IPS-NIHi7 (cell line): ENCODE data around the gene DCK.
"Not testable (repeated sequence)": the region's sequence is repeated elsewhere in the genome, so short reads cannot be mapped to it uniquely, and the experiment has no call there.

Source experiments
- DNase-seq: peaks from one replicate; pipeline ENCODE4 v3.0.0; 2012; ENCODE audit warnings: mixed read lengths; ENCODE audit errors: extremely low spot score

Gene DCK

GRCh38 chr4:70993181-70994068 lies at the start of gene DCK:
TSS of gene DCK (plus strand) at chr4:70993649. CDS start at chr4:70993836, 187 bp downstream.
- DNase-seq, result peak; percentile 95

DNA sequence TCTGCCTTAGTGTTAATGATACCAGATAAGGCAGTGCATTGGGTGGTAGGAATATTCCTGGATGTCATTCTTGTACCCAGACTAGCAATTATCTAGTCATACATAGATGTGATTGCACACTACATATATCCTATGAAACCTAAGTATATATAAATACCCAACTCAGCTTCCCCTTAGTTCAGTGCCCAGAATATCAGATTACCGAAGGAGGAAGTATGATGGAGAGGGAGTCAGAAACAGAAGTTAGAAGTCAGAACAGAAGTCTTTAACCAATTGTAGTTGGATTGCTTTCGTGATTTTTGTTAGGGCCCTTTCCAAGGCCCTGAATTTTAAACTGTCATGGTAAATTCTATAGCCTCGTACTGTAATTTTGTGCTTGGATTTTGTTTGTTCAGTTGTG lies 48.4 kb upstream of the DCK start:
- no peak for DNase-seq

GRCh38 chr4:70945452-70946055 lies 47.9 kb upstream of the DCK start:
- DNase-seq, result no peak

DNA sequence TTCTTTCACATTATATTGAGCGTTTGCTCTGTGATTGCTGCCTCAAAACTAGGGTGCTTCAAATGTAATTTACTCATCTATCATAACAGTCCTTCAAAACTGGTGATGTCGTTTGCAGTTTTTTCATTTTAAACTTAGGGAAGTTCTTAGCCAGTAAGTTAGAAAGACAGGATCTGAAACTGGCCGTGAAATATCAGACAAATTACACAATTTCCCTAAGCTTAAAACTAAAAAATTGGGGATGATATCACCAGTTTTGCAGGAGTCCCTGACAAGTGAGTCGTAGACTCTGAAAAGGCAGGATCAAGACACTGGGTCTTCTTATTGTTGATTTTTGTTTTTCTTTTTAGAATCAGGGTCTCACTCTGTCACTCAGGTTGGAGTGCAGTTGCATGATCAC lies 46.5 kb upstream of the DCK start:
- no peak for DNase-seq

DNA sequence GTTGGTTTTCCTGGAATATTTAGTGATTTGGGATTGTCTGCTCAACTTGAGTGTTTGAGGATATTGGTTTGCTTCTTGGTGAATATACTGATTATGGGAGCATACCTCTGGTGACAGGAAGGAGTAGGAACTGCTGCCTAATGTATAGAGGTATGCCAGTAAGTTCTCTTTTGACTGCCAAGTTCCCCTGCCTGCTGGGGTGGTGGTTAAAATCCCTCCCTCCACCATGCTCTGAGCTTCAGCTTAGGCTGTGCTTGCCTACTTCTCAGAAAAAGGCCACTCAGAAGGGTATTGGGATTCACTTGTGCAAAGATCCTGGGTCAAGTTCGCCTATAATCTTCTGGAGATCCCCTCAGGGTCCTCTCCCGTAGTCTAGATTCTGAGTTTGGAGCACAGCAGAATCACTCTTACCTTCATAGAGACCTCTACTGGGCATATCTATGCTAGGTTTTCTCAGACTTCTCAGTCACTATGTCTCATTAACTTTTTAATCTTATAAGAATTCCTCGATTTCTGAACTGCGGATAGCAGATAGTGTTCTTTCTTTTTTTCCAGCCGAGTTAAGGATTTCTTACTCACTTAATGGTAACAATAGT lies 44.7 kb upstream of the DCK start:
- no peak for DNase-seq

GRCh38 chr4:70954032-70954431 lies 39.4 kb upstream of the DCK start:
- no peak for DNase-seq

DNA sequence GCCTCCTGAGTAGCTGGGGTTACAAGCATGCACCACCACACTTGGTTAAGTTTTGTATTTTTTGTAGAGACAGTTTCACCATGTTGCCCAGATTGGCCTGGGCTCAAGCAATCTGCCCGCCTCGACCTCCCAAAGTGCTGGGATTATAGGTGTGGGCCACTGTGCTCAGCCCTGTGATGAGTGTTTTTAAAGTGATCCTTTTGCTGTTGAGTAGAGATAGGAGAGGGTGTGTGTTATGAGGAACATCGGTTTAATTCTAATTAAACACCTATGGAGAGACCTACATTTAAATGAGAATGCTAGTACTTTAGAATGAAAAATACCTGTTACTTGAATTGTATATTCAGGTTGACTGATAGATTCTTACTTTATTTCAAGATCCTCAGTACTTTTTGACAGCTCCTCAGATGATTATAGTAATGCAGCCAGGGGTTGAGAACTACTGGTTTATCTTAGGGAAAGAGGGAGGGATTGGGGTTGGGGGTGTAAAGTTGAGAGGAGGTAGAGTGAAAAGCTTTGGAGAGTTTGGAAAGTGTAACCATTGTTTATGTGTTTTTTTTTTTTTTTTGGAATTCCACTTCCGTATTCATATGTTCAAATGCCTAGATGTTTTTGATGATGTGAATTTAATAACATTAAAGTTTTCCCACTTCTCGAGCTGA lies 36.8 kb upstream of the DCK start:
- no peak for DNase-seq

DNA sequence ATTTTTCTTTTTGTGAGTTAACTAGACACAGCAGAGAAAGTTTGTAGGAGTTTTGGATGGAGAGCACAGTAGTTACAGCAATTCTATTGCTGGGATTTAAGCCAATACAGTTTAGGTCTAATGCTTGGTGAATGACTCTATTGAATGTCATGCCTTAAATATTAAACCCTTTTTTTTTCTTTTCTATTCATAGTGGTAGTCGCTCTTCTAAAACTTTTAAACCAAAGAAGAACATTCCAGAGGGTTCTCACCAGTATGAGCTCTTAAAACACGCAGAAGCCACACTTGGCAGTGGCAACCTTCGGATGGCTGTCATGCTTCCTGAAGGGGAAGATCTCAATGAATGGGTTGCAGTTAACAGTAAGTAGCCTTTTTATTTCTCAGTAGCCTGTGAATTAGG lies 34.8 kb upstream of the DCK start:
- no peak for DNase-seq

DNA sequence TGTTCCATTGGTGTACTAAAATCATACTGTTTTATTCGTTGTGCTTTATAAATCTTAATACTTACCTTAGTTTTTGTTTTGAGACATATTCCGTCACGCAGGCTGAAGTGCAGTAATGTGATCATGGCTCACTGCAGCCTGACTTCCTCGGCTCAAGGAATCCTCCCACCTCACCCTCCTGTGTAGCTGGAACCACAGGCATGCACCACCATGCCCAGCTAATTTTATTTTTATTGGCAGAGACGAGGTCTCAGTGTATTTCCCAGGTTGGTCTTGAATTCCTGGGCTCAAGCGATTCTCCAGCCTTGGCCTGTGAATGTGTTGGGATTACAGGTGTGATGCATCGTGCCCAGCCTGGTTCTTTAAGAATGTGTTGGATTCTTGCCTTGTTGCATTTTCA lies 24.4 kb upstream of the DCK start:
- no peak for DNase-seq

- DNase-seq, result no peak
Observed at GRCh38 chr4:70976252-70976651, 17.2 kb upstream of the DCK start.

DNA sequence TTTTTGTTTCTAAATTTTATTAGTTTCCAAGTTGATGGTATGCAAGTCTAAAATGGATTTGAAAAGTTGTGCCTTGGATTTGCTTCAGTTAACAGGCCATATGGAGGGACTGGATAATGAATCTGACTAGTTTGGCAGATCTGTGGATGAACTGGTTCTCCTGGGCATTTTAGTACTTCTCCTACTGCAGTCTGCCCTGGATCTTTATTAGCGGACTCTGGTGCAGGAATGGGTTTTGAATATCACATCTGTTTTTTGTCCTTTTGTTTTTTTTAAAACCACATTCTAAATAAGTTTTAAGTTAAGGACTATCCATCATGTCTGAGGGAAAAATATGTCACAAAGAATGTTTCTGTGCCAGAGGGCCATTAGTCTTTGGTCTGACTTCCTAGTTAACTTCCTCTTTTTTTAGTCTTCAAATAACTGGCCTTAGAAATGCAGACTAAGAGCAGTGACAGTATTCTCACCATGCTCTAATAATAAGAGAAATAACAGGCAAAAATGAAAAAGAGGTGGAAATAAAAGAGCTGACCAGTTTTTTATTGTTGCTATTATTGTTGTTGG lies 13.9 kb upstream of the DCK start:
- no peak for DNase-seq

DNA sequence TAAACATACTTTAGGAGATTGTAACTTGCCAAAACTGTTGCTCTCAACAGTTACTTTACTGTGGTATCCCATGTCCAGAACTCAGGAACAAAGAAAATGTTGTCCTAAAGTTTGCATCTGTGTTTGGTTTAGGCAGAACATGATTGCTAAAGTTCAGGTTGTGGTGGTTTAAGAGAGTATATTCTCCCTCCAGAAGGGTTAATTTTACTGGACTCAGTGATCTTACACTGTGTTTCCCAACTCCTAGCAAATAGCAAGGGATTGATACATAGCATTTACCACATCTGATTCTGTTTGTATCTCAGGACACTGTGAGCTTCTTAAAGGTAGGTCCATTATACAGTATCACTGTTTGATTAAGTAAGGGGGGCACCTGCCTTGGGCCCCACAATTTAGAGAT lies 13.3 kb upstream of the DCK start:
- no peak for DNase-seq

DNA sequence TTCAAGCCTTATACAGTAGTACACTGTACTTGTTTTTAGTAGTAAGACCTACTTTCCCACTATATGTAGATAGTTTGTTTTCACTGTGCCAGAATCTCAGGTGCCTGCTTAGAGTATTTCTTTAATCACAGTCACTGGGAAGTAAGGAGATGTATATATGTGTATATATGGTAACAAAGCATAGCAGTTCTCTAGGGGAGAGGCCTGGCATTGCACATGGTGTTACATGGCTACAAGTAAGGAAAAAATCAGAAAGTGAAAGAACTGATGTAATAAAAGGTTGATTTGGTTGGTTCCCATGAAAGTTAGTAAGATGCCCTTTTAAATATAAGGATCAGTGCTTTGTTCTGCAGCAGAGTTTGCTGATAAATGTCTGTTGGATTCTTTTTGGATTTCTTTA lies 9.3 kb upstream of the DCK start:
- DNase-seq, result no peak

GRCh38 chr4:70984589-70984988 lies 8.9 kb upstream of the DCK start:
- DNase-seq, result no peak

DNA sequence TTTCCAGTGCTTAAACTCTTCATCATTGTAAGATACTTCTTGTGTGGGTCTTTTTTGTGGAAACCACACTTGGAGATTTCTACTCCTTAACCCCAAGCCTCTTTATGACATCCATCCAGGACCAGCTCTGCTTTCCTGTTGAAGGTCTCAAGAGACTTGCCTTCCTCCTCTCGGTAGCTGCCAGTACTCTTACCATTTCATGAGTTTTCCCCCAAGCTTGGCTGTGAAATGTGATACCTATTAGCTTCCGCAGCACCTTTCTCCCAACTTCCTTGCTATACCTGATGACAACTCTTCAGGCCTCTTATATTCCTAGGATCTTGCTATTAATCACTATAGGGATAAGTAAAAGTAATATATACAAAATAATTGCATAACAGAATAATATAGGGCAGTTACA lies 1.9 kb upstream of the DCK start:
- no peak for DNase-seq

- no peak for DNase-seq
Observed at GRCh38 chr4:70992391-70992881, 1.0 kb upstream of the DCK start.

DNA sequence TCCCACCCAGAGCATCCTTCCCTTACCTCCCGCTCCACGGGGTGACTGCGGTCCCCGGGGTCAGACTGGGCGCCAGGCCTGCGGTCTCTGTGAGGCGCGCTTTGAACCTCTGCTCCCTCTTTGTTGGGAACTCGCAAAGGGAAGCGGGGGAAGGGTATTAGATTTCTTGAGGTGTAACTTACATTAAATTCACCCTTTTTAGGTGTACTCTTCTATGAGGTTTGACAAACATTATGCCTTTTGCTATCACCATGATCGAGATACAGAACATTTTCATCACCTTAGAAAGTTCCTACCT lies 569 bp downstream of the DCK start:
- no peak for DNase-seq

DNA sequence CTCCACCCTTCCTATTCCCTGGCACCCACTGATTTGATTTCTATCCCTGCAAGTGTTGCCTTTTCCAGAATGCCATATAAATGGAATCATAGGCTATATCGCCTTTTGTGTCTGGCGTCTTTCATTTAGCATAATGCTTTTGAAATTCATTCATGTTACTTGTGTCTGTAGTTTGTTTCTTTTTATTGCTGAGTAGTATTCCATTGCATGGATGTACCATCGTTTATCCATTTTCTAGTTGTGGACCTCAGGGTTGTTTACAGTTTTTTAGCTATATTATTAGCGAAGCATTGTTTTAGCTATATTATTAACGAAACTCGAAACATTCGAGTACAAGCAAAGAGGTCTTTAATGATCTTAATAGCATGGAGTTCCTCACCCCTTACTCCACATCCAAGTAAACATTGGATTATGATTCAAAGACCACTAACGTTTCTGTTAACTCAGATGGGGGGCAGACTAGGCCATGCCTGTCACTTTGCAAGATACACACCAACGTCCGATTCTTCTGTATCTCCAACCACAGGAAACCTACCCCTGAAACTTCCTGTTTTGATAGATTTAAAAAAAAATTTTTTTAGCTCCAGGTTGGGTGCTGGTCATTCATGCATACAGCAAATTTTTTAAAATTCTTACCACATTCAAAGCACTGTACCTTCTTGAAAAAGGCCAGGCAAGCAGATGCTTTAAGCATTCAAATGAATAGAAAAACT lies 1.1 kb downstream of the DCK start:
- DNase-seq, result no peak

GRCh38 chr4:70996018-70996360 lies 2.5 kb downstream of the DCK start:
- DNase-seq, result no peak

DNA sequence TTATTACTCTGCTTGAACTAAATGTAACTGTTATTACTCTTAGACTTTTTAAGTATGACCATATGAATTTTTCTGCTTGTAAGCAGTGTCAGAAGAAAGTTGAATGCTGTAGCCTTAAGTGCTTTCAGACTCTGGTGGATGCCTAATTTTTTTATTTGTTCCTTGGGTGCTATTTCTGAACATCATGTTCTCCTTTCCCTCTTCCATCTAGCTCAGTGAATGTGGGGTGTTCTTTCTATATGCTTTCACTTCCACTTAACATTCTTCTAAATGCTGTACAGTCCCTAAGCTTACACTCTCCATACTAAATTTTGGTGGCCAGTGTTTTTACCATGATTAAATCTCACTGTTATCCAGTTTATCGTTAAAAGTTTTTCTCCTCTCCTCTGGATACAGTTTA lies 3.6 kb downstream of the DCK start:
- DNase-seq, result no peak

GRCh38 chr4:70997546-70997945 lies 4.1 kb downstream of the DCK start:
- DNase-seq, result no peak

DNA sequence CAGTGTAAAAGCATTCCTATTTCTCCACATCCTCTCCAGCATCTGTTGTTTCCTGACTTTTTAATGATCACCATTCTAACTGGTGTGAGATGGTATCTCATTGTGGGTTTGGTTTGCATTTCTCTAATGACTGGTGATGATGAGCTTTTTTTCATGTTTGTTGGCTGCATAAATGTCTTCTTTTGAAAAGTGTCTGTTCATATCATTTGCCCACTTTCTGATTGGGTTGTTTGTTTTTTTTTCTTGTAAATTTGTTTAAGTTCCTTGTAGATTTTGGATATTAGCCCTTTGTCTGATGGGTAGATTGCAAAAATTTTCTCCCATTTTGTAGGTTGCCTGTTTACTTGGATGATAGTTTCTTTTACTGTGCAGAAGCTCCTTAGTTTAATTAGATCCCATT lies 6.2 kb downstream of the DCK start:
- not testable (repeated sequence) for DNase-seq
